ENCODE data around the gene TMCC3. TPM values are rescaled to one million over a fixed set of nuclear protein-coding genes. Genes with fewer than 3 reads are reported as not detected.

Gene TMCC3
- polyA plus RNA-seq, 1 experiment, result 0.29 TPM

DNA sequence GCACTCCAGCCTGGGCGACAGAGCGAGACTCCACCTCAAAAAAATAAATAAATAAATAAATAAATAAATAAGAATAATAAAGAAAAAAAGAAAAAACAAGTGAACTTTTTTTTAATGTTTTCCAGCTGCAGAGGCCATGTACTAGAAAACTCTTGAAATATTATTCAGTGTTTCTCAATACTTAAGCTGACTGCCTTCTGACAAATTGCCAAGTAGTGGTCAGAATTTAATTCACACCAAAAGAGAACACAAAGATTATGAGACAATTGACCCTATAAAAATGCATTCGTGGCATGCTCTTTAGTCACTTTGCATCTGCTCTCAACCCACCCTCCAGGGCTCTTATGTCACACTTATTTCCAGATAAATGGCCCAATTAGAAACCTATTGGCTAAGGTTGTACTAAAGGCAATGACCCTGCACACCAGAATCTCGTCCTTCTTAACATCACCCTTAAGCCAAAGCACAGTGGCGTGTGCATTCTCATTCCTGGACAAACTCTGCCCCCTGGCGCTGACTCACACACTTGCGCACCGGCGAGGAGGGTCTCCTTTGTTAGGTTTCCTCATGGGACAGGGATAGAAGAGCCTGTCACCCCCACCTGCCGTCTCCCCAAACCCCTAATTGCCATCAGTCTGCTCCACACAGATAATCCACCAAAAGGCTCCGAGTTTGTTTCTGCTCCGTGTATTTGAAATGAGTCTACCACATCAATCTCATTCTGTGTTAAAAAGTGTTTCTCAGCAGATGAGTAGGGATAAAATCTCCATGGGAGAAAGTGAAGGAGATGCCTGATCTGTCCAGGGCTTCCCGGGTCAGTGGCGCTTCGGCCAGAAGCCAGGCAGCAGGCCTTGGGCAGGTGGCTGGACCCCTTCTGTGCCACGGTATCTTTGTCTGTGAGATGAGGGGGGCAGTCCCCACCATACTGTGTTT, 117.6 kb downstream of the TMCC3 start:
- TF ChIP-seq, protein P1, sequence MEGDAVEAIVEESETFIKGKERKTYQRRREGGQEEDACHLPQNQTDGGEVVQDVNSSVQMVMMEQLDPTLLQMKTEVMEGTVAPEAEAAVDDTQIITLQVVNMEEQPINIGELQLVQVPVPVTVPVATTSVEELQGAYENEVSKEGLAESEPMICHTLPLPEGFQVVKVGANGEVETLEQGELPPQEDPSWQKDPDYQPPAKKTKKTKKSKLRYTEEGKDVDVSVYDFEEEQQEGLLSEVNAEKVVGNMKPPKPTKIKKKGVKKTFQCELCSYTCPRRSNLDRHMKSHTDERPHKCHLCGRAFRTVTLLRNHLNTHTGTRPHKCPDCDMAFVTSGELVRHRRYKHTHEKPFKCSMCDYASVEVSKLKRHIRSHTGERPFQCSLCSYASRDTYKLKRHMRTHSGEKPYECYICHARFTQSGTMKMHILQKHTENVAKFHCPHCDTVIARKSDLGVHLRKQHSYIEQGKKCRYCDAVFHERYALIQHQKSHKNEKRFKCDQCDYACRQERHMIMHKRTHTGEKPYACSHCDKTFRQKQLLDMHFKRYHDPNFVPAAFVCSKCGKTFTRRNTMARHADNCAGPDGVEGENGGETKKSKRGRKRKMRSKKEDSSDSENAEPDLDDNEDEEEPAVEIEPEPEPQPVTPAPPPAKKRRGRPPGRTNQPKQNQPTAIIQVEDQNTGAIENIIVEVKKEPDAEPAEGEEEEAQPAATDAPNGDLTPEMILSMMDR (IDR thresholded peaks at IDR 0.05; ENCODE audit: low read depth, low read length), result peak; percentile 85
- POLR2A ChIA-PET, result no interaction called here
- peak; percentile 20 for DNase-seq (ENCODE audit: low read depth, low spot score)
- Histone ChIP-seq H3K9me3 (ENCODE audit: control insufficient read depth, insufficient read depth, low read length) (no peaks in the 10 kb centered on the region), H3K27me3 (ENCODE audit: control insufficient read depth, insufficient read depth, low read length) (peaks cover 10% of the 10 kb centered on the region), H3K4me3 (ENCODE audit: low read depth, low read length) (no peak overlapping the region), H3K27ac (ENCODE audit: low read depth, low read length) (no peak overlapping the region)
- CTCF ChIA-PET, result interaction anchor here (0.6 to 5.0 kb wide), 6 partner anchors 10 to 407 kb away, joined by 3 to 48 read pairs (median 3); partner anchors contain the start of gene PLXNC1

DNA sequence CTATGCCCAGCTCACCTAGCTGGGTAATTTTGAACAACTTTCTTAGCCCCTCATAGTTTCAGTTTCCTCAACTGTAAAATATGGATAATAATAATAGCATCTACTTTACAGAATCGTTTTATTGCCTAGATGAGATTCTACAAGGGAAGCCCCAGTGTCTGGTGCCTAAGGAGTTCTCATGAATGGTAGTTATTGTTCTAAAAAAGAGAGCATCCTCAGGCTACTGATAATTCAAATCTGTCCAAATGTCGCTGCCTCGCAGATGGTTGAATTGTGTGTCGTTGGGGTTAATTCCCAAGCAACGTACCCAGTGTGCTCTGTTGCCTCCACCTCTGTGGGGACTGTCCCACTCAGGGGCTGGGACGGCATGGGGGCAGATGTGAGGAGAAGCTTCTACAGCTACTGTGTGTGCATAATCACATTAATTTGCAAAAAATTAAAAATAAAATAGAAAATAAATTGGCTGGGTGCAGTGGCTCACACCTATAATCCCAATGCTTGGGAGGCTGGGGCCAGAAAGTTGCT, 119.1 kb downstream of the TMCC3 start:
- DNase-seq (ENCODE audit: low read depth, low spot score), result no peak
- Histone ChIP-seq H3K27me3 (ENCODE audit: control insufficient read depth, insufficient read depth, low read length) (peaks cover 10% of the 10 kb centered on the region), H3K4me3 (ENCODE audit: low read depth, low read length) (no peak overlapping the region), H3K27ac (ENCODE audit: low read depth, low read length) (no peak overlapping the region), H3K9me3 (ENCODE audit: control insufficient read depth, insufficient read depth, low read length) (no peaks in the 10 kb centered on the region)
- TF ChIP-seq, protein P1 (IDR thresholded peaks at IDR 0.05; ENCODE audit: low read depth, low read length), result no peak
- CTCF ChIA-PET, result interaction anchor here (1.3 to 5.0 kb wide), 4 partner anchors 8 to 397 kb away, joined by 4 to 48 read pairs (median 8); no protein-coding TSS in a partner anchor
- POLR2A ChIA-PET, result no interaction called here

DNA sequence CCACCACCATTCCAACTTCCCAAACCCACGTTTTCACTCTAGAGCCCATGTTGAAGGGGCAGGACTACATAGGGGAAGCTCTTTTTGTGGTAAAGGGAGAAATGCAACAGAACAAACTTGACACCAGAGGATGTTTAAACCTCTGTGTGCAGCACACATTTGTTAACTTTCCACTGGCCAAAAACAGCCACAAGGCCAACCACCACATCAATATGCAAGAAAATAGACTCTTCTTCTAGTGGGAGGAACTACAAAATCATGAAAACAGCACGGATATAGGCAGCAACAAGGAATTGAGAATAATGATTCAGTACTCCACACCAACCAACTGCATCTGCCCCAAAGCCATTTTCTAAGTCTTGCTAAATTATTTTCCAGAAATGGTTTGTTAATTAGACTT, 124.4 kb downstream of the TMCC3 start:
- TF ChIP-seq, protein P1 (IDR thresholded peaks at IDR 0.05; ENCODE audit: low read depth, low read length), result no peak
- CTCF ChIA-PET, result interaction anchor here (1.4 kb wide), 1 partner anchor 391 kb away, joined by 3 read pairs; no protein-coding TSS in a partner anchor
- Histone ChIP-seq H3K27me3 (ENCODE audit: control insufficient read depth, insufficient read depth, low read length) (peaks cover 6% of the 10 kb centered on the region), H3K27ac (ENCODE audit: low read depth, low read length) (no peak overlapping the region), H3K9me3 (ENCODE audit: control insufficient read depth, insufficient read depth, low read length) (no peaks in the 10 kb centered on the region), H3K4me3 (ENCODE audit: low read depth, low read length) (no peak overlapping the region)
- POLR2A ChIA-PET, result no interaction called here
- no peak for DNase-seq (ENCODE audit: low read depth, low spot score)

Small RNA genes within 50 kb of the gene (small RNA-seq; reads per million reads assigned to genes)
- gene LSM3P2 (ENCODE audit: insufficient read length, low read depth) (not detected), gene MIR5700 (ENCODE audit: insufficient read length, low read depth) (not detected)

Other genes starting within 250 kb of the TMCC3 start
- gene CEP83, start 190.7 kb downstream of the TMCC3 start, polyA plus RNA-seq (2011; rRNA removed), result 7.8 and 10.0 TPM in 2 replicates

Data from AG04450 (cell line).